Glomerular endothelial cell (primary cell): ENCODE measurements around the gene PROC. TPM values are rescaled to one million over a fixed set of nuclear protein-coding genes. Genes with fewer than 3 reads are reported as not detected.
"Not testable (repeated sequence)": the region's sequence is repeated elsewhere in the genome, so short reads cannot be mapped to it uniquely, and the experiment has no call there.

ENCODE experiments used
- DNase-seq: peaks from one replicate; pipeline ENCODE4 v3.0.0-alpha.2; 2011; ENCODE audit warnings: low read depth, low spot score; ENCODE audit errors: extremely low read depth
- total RNA-seq: library from RNA; depleted of rRNA; stranded (reverse); fragments of >200 nt; gene quantifications from 2 replicates; pipeline ENCODE4 v1.2.3, GENCODE V29; 2015

The PROC gene
- total RNA-seq, 1 donor from 2014 or later: not detected

DNA sequence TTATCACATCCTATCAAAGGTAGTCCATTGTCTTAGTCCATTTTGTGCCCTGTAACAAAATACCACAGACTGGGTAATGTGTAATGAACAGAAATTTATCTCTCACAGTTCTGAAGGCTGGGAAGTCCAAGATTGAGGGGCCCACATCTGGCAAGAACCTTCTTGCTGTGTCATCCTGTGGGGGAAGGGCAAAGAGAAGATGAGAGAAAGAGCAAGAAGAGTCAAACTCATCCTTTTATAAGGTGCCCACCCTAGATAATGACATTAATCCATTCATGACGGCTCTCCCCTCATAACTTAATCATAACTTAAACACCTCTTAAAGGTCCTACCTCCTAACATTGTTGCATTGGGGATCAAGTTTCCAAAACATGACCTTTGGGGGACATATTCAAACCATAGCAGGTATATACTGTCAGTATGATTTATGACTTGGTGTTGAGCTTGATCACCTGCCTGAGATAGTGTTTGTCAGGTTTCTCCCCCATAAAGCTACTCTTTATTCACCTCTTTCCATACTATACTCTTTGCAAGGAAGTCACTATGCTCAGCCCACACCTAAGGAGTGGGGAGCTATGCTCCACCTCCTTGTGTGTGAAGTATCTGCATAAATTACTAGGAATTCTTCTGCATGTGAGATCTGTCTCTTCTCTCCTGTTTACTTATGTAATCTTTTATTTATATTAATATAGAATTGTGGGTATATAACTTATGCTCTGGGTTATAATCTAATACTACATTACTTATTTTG is 25.2 kb upstream of the PROC start:
- no peak for DNase-seq

DNA sequence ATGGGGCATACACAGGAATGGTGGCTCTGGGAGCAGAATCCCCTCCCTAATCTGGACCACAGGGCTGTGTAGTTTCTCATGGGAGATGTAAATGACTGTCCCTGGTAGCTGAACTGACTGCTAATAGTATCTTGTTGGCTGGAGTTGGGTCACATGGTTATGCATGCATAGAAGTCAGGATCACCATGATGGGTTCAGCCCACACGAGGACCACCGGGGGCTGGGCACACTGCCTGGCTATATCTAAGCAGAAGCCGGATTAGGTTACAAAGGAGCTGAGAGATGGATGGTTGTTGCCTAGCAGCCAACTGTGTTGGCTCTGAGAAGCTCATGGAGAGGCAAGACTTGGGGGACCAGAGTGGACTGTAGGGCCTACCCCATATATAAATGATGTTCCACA is 23.7 kb upstream of the PROC start:
- DNase-seq: no peak

DNA sequence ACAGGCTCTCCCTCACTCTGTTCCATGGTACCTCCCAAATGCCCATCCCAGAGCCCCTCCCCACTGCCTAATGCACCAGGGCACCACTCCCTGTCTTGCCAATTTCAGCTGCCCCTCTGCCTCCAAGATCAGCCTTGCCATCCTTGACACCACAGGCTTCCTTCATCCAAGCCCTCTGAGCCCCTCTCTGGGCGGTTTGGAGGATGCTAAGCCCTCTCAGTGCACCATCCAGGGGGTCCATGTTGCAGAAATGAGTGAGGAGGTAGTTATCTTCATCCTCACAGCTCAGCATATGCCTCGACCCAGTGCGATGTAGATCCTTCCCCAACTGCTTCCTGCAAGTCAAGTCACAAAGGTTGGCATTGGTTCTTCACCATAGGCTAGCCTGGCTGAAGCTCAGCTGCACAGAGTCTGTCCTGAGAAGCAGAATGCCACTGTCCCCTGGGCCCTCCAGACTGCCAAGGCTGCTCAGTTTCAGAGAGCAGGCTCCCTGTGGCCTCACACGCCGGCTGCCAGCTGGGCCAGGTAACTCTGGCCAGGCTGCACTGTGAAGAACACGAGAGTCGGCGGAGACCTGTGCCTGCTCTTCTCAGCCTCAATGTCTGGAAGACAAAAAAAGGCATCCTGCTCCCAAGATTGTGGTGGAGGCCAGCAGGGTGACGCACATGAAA is 20.5 kb upstream of the PROC start:
- no peak for DNase-seq

DNA sequence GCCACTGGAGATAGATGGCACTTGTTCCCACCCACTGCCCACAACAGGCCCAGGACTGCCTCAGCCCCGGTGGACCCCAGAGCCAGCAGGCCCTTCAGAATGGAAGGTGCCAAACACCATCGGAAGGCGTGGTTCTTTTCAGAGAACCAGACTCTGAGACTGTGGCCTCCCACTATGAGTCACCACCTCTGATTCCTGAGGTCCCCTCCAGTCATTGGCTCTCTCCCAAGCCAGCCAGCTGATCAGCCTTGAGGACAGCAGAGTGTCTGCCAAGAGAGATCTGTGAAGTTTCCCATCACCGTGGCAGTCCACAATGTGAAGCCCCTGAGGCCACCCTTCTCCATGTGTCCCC is 20.0 kb upstream of the PROC start:
- no peak for DNase-seq

DNA sequence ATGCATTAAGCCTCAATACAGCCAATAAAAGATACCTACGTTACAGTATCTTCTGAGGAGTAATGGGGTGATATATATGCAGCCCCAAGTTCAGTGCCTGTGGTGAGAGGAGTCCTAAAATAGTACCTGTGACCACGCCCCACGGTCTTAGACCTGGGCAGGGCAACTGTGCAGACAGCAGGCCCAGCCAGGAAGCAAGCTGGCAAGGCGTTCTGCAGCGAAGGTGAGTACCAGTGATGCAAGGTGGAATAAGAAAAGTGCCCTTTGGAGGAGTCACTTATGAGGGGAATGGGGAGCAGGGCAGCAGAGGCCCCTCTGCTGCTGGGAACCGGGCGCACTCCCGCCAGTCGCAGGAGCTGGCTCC is 17.7 kb upstream of the PROC start:
- DNase-seq: no peak

DNA sequence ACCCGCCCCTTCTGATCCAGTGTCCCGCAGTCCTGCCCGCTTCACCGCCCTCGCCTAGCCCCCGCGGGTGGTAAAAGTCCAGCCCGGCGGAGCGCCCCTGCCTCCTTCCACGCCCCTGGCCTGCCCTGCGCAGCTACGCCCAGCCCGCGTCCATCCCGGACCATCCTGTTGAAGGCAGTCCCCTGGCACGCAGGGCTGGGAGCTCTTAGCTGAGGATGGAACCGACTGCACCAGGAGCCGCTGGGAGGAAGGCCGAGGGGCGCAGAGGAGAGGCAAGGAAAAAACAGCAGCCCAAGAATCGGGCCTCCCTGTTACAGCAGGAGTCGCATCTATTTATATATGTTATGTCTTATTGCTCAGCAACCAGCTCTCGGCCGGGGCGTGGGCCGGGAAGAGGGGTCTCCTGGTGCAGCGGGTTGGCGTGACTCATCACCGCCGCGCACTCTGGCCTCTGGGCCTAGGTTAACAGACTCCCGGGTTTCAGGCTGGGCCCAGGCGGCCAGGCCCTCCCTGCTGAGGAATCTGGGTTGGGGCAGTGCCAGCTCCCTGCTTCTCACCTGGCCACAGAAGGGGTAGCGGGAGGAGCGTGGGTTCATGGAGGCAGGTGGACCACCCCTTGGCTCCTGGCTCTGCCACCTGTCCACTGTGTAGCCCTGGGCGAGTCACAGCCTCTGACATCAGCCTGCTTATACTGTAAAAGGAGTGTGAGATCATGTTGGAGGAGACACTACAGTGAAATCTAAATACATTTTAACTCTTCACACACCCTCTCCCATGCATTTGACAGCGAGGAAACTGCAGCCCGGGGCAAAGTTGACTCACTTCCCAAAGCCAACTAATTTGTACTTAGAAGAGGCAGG is 17.1 kb upstream of the PROC start:
- no peak for DNase-seq

GRCh38 chr2:127401757-127402695 is 16.2 kb upstream of the PROC start:
- DNase-seq: no peak

DNA sequence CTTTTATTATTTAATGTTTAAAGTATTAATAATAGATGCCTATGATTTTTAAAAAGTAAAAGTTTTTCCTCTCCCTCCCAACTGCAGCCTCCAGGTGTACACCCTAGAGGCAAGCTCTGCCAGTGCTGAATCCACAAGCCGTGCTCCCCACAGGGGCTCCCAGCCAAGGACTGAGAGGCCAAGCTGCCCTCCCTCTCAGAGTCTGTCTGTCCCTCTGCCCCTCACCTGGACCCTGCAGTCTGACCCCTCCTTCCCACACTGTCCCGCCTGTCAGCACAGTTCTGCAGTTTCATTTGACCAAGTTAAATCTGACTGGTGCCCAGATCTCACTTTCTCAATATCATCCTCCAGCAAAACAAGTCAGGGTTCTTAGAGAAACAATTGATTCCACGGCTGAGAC is 14.8 kb upstream of the PROC start:
- DNase-seq: no peak

- no peak for DNase-seq
Measured at GRCh38 chr2:127404466-127405254, 13.6 kb upstream of the PROC start.

GRCh38 chr2:127405255-127405610 is 13.0 kb upstream of the PROC start:
- no peak for DNase-seq

DNA sequence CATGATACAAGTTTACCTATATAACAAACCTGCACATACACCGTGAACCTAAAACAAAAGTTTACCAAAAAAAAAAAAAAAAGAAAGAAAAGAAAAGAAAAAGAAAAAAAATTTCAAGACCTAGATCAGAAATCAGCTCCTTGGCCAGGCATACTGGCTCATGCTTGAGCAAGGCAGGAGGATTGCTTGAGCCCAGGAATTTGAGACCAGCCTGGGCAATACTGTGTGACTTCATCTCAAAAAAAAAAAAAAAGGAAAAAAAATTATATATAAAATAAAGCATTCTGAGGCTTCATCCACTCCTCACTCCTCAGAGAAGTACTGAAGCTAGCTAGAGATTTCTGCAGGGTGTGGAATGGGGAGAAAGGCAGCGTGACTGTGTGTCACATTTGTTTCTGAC is 11.8 kb upstream of the PROC start:
- DNase-seq: no peak

- DNase-seq: no peak
Measured at GRCh38 chr2:127407091-127407490, 11.1 kb upstream of the PROC start.

- DNase-seq: no peak
Measured at GRCh38 chr2:127407661-127408003, 10.6 kb upstream of the PROC start.

GRCh38 chr2:127408004-127408806 is 10.0 kb upstream of the PROC start:
- no peak for DNase-seq

- no peak for DNase-seq
Measured at GRCh38 chr2:127408807-127409099, 9.5 kb upstream of the PROC start.

DNA sequence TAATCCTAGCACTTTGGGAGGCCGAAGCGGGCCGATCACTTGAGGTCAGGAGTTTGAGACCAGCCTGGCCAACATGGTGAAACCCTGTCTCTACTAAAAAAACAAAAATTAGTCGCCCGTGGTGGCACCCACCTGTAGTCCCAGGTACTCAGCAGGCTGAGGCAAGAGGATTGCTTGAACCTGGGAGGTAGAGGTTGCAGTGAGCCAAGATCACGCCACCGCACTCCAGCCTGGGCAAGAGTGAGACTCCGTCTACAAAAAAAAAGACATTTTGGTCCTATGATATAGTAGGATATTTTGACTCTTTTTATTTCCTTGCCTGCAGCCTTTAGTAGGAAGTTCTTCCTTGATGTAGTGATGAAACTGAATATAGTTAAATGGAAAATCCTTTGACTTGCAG is 8.5 kb upstream of the PROC start:
- not testable (repeated sequence) for DNase-seq

- DNase-seq: no peak
Measured at GRCh38 chr2:127410871-127411652, 7.2 kb upstream of the PROC start.

DNA sequence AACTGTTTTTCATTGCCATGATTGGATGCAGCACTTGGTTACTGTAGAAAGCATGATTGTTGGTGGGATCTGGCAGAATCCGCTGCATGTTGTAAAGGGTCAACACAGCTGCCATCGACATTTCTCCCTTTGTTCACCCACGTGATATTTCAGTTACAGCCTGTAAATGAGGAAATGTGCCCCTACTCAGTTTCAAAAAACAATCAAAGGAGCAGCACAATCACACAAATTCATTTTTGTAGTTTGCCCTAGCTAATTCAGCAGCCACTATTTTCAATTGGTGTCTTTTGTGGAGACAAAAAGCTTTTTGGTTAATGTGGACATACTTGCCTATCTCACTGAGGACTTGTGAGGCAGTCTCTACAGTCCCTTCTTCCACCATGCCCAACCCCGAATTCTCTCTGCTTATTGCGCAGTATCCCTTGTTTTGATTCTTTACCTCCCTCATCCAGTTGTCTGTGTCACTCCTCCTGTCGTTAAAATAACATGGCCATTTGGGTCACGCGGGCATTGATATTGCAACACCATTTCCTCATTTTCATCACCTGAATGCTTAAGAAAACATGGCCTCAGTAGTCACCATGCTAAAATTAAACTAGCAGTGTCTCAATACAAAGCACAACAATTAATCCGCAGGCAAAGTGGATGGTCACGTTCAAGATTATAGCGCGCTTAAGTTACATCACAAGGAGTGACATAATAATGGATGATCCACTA is 6.4 kb upstream of the PROC start:
- no peak for DNase-seq
